ENCODE measurements around the gene DNER.

DNA sequence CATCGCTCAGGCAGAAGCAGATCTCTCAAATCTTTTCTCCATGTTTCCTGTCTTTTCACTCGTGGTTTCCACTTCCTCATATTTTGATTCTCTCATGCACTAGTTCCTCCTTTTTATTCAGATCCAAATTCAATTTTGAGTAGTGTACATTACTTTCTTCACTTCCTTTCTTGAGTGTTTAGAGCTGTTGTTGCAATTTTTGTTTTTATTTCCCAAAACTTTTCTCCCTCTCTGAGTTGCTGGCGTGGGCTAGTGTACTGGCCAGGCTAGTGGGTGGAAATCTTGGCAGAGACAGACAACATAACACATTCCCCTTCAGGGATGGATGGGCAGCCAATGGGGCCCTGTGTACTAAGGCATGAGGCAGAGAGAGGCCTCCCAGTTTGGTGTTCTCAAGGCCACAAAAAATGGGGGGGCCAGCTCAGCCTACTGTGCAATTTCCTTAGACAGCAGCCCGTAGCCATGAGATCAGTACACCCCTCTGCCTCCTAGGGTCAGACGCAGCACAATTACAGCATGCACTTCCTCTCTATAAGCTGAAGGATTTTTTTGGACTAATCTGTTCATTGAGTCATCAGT, 298.1 kb downstream of the DNER start:
- no peak for TF ChIP-seq EZH2 (IDR thresholded peaks at IDR 0.05; ENCODE audit: insufficient read depth, poor library complexity, severe bottlenecking)
- TF ChIP-seq EZH2phosphoT487 (IDR thresholded peaks at IDR 0.05; ENCODE audit: insufficient read depth, low read depth) = no peak

All from GM23248 (cell line).